Hair follicular keratinocyte (primary cell): ENCODE measurements around the gene SBK2. TPM values are rescaled to one million over a fixed set of nuclear protein-coding genes. Genes with fewer than 3 reads are reported as not detected.

Source experiments
- total RNA-seq: library from RNA; depleted of rRNA; stranded (reverse); fragments of >200 nt; gene quantifications from 2 replicates; pipeline ENCODE4 v1.2.3, GENCODE V29; 2015

The SBK2 gene, protein sequence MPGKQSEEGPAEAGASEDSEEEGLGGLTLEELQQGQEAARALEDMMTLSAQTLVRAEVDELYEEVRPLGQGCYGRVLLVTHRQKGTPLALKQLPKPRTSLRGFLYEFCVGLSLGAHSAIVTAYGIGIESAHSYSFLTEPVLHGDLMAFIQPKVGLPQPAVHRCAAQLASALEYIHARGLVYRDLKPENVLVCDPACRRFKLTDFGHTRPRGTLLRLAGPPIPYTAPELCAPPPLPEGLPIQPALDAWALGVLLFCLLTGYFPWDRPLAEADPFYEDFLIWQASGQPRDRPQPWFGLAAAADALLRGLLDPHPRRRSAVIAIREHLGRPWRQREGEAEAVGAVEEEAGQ
- not detected in 2 replicates for total RNA-seq

DNA sequence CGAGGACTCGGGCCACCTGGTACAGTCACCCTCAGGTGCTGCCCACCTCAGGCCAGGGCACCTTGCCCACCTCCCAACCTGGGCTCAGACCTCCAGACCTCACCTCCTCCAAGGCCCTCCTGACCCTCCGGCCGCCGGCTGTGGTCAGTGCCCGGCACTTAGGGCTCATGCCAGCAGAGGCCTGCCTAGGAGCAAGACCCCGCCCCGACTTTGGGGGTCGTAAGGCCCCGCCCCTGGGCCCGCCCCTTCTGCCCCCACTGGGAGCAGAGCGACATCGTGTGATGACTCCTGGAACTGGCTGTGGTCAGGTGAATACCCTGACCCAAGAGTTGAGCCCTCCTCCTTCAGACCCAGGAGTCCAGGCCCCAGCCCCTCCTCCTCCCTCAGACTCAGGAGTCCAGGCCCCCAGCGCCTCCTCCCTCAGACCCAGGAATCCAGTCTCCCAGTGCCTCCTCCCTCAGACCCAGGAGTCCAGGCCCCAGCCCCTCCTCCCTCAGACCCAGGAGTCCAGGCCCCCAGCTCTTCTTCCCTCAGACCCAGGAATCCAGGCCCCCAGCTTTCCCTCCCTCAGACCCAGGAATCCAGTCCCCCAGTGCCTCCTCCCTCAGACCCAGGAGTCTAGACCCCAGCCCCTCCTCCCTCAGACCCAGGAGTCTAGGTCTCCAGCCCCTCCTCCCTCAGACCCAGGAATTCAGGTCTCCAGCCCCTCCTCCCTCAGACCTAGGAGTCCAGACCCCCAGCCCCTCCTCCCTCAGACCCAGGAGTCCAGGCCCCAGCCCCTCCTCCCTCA lies at the start of gene SBK2:
SBK2 (minus strand) TSS at position 183 of the 790 bp plus-strand sequence. CDS start 839 bp downstream, outside the sequence.

DNA sequence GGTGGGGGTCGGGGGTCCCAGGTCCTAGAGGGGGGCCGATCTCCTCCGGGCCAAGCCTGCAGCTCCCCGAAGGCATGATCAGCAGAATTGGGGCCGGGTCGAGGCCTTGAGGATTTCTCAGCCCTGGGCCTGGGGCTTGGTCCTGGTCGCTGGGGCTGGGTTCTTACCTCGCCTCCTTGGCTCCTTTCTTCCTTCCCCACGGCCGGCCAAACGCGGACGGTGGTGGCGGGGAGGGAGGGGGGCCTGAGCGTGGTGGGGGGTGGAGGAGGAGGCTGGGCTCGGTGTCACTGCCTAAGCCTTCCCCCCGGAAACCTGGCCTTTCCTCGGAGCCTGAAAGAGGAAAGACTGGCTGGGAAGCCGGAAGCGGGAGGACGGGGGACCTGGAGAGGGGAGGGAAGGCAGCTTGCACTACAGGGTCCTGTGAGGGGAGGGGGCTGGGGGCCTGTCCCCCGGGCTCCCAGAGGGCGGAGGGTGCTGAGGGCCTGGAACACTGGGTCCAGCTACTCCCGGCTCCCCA lies 43.8 kb upstream of the SBK2 start, which contains the start of gene ZNF579:
ZNF579 (minus strand) TSS at position 221 of the 517 bp plus-strand sequence. CDS start 1,209 bp downstream, outside the sequence.

DNA sequence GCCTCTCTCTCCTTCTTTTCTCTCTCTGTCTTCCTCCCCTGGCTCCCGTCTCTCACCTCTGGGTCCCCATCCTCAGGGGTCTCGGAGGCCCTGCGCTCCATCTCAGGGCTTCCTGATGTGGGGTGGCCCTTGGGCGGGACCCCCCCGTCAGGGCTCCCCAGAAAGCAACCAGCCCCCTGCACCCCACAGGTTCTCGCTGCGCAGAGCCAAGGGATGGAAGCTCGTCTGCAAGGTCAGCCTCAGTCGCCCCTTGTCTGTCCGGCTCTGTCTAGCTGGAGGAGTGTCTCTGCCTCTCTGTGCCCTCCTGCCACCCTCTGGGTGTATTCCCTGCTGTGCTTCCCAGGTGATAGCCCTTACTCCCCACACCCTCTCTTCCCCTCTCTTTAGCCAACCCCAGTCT lies 8.5 kb upstream of the SBK2 start, which contains the start of gene SBK3:
SBK3 (minus strand) TSS at position 101 of the 400 bp plus-strand sequence; CDS start at position 101, 0 bp downstream.

DNA sequence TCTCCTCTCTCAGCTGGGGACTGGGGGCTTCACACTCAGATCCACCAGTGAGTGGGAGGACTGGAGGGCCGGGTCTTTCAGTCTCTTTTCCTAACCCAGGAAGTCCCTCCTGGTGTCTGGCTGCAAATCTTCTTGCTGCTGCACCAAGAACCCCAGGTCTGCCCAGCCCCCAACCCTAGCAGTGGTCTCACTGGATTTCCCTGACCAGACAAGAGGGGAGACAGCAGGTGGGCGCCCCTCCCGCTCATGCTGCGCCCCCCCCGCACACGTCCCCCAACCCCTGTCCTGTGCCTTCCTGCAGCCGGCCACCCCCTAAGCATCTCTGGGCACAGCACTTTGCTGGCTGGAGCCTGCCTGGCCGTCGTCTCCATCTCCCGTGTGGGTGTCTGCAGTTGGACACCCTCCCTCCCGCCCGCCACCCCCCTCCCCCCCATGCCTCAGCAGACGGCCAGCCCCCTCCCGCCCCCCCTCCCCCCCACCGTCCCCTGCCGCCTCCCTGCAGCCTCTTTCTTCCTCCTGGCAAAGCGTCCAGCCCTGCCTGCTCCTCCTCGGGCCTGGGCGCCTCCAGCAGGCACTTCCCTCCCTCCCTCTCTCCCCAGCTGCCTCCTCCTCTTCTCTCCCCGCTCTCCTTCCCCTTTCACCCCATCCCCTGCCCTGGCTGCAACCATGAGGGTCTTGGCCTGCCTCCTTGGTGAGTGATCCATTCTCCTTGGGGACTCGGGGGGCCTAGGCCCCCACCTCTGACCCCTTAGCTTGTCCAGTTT lies 48.8 kb downstream of the SBK2 start, which contains the start of gene SSC5D:
SSC5D (plus strand) TSS at position 513 of the 764 bp plus-strand sequence; CDS start at position 667, 154 bp downstream.

DNA sequence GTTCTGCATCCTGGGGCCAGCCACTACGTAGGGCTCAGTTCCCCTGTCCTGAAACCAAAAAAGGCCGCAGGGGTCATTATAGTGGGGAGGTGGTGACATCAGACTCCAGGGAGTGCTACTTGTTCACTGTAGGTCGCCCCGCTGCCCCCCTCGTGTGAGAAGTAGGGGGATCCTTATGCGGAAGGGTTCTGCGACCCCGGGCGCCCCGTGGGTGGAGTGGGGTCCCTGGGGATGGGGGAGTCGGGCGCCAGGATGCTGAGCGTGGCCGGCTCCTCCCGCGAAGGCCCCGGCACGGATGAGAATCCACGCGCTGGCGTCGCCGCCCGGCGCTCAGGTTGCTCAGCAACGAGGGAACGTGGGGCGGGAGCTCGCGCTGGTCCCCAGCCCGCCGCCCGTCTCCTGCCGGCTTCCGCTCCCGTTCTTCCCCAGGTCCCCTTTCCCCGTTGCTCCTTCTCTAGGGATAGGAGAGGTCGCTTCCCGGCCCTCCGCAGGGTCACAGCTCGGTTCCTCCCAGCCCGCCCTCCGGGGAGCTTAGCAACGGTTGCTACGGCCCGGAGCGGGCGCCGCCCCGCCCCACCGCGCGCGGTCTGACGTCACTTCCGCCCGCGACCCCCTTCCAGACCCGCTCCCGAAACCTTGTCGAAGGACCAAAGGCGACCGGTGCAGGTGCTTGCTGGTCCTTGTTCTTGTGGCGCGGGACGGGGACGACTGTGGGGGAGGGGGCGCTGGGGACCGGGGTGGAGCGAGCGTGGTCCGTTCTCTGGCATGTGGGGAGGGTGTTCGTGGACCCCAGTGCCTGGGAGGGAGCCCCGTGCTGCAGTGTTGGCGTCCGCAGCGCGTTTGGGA lies 52.1 kb downstream of the SBK2 start, which contains the start of gene NAT14:
NAT14 (plus strand) TSS at position 596 of the 846 bp plus-strand sequence. CDS start 521 bp downstream, outside the sequence.

Other genes with a start within 250 kb of the SBK2 start
- gene TMEM150B, start 211.8 kb downstream of the SBK2 start, total RNA-seq = not detected in 2 replicates
- 6.9 and 11.9 TPM in 2 replicates for gene KMT5C, start 197.3 kb downstream of the SBK2 start, total RNA-seq
- gene COX6B2, start 182.4 kb downstream of the SBK2 start, total RNA-seq = 0.42 and 0.55 TPM in 2 replicates
- gene GARIN5B, start 173.9 kb downstream of the SBK2 start, total RNA-seq = not detected in 2 replicates
- 2.9 and 7.0 TPM in 2 replicates for gene IL11, start 166.7 kb downstream of the SBK2 start, total RNA-seq
- gene TMEM190, start 160.3 kb downstream of the SBK2 start, total RNA-seq = not detected in 2 replicates
- gene TMEM238, start 152.8 kb downstream of the SBK2 start, total RNA-seq = 11.9 and 16.4 TPM in 2 replicates
- gene RPL28, start 151.2 kb downstream of the SBK2 start, total RNA-seq = 297 and 300 TPM in 2 replicates
- 107 and 271 TPM in 2 replicates for gene UBE2S, start 129.3 kb downstream of the SBK2 start, total RNA-seq
- not detected in 2 replicates for gene SHISA7, start 93.8 kb downstream of the SBK2 start, total RNA-seq
- 132 and 147 TPM in 2 replicates for gene ISOC2, start 75.5 kb downstream of the SBK2 start, total RNA-seq
- gene C19orf85, start 72.4 kb downstream of the SBK2 start, total RNA-seq = not detected in 2 replicates
- 8.6 and 15.3 TPM in 2 replicates for gene ZNF628, start 60.5 kb downstream of the SBK2 start, total RNA-seq
- gene NAT14, start 51.9 kb downstream of the SBK2 start, total RNA-seq = 12.7 and 16.3 TPM in 2 replicates
- gene SSC5D, start 48.7 kb downstream of the SBK2 start, total RNA-seq = 0.31 TPM in 1 of 2 replicates, not detected in the other
- not detected in 2 replicates for gene SBK3, start 8.4 kb upstream of the SBK2 start, total RNA-seq
- gene ZNF579, start 43.7 kb upstream of the SBK2 start, total RNA-seq = 4.7 and 6.6 TPM in 2 replicates
- gene FIZ1, start 62.4 kb upstream of the SBK2 start, total RNA-seq = 6.9 and 7.9 TPM in 2 replicates
- 20.2 and 24.9 TPM in 2 replicates for gene ZNF524, start 63.2 kb upstream of the SBK2 start, total RNA-seq
- gene ZNF865, start 68.5 kb upstream of the SBK2 start, total RNA-seq = 2.7 and 3.7 TPM in 2 replicates
- 2.3 and 3.2 TPM in 2 replicates for gene ZNF784, start 87.4 kb upstream of the SBK2 start, total RNA-seq
- gene ZNF580, start 103.9 kb upstream of the SBK2 start, total RNA-seq = 8.0 and 8.3 TPM in 2 replicates
- 20.5 and 40.1 TPM in 2 replicates for gene ZNF581, start 106.5 kb upstream of the SBK2 start, total RNA-seq
- 7.1 and 7.3 TPM in 2 replicates for gene CCDC106, start 111.1 kb upstream of the SBK2 start, total RNA-seq
- 96.4 and 163 TPM in 2 replicates for gene U2AF2, start 117.9 kb upstream of the SBK2 start, total RNA-seq
- gene EPN1, start 138.1 kb upstream of the SBK2 start, total RNA-seq = 107 and 117 TPM in 2 replicates
- not detected in 2 replicates for gene NLRP9, start 201.3 kb upstream of the SBK2 start, total RNA-seq
- gene RFPL4A, start 222.0 kb upstream of the SBK2 start, total RNA-seq = not detected in 2 replicates
- not detected in 2 replicates for gene RFPL4AL1, start 232.0 kb upstream of the SBK2 start, total RNA-seq